Liver (tissue), 3 donors: ENCODE data around the gene CLDN25.

Experiments used
- CTCF ChIP-seq: fragments of 150-350 bp; IDR thresholded peaks from 2 replicates; pipeline ENCODE4 v1.5.1; 2017; ENCODE audit warnings: improper control_type of control experiment, low read depth, low read length; ENCODE audit not compliant: missing input control
- EGR1 ChIP-seq, 2 donors: IDR thresholded peaks; 2 replicates each; pipeline ENCODE4 v1.6.1; 2016 to 2018; ENCODE audit warnings: antibody characterized with exemption in 2 of 2, low read depth in 2 of 2
- FOXA1 ChIP-seq: IDR thresholded peaks from 2 replicates; pipeline ENCODE4 v1.6.1; 2016; ENCODE audit warnings: antibody characterized with exemption
- GABPA ChIP-seq, 2 donors: IDR thresholded peaks in 1 of 2; conservative IDR thresholded peaks in 1 of 2; 2 replicates each; pipeline ENCODE4 v1.6.1; 2016; ENCODE audit warnings: antibody characterized with exemption in 2 of 2, mild to moderate bottlenecking in 1 of 2, moderate library complexity in 1 of 2
- HNF4A ChIP-seq, 2 donors: conservative IDR thresholded peaks; 2 replicates each; pipeline ENCODE4 v1.6.1; 2016; ENCODE audit warnings: antibody characterized with exemption in 2 of 2, mild to moderate bottlenecking in 2 of 2
- NR2F2 ChIP-seq: IDR thresholded peaks from 2 replicates; pipeline ENCODE4 v1.6.1; 2016; ENCODE audit warnings: antibody characterized with exemption
- RAD21 ChIP-seq, 2 donors: IDR thresholded peaks; 2 replicates each; pipeline ENCODE4 v1.6.1; 2016; ENCODE audit warnings: antibody characterized with exemption in 2 of 2, mild to moderate bottlenecking in 2 of 2
- SP1 ChIP-seq: IDR thresholded peaks from 2 replicates; pipeline ENCODE4 v1.6.1; 2018; ENCODE audit warnings: antibody characterized with exemption, mild to moderate bottlenecking
- TAF1 ChIP-seq: conservative IDR thresholded peaks from 2 replicates; pipeline ENCODE4 v1.6.1; 2016; ENCODE audit warnings: antibody characterized with exemption, mild to moderate bottlenecking
- YY1 ChIP-seq: IDR thresholded peaks from 2 replicates; pipeline ENCODE4 v1.6.1; 2016; ENCODE audit warnings: antibody characterized with exemption, mild to moderate bottlenecking
- TF ChIP-seq, protein P1 (sequence below): IDR thresholded peaks from 2 replicates; pipeline ENCODE4 v1.6.1; 2016; ENCODE audit warnings: antibody characterized with exemption
- TF ChIP-seq, protein P2 (sequence below): IDR thresholded peaks from 2 replicates; pipeline ENCODE4 v1.6.1; 2016; ENCODE audit warnings: antibody characterized with exemption, mild to moderate bottlenecking
- donor health status: healthy.
- donor health status: healthy.

GRCh38 chr11:113827477-113827876 is 47.9 kb downstream of the CLDN25 start:
- TF ChIP-seq YY1 (no peak), NR2F2 (no peak), EGR1 (IDR thresholded peaks at IDR 0.05; ENCODE audit: low read depth in 2 of 2) (no peak), CTCF (no peak), FOXA1 (no peak), SP1 (no peak), GABPA (IDR thresholded peaks at IDR 0.05 in 1 of 2, conservative IDR thresholded peaks at IDR 0.05 in 1 of 2) (no peak), TAF1 (no peak), HNF4A (conservative IDR thresholded peaks at IDR 0.05) (no peak), RAD21 (IDR thresholded peaks at IDR 0.05) (no peak)
- TF ChIP-seq, protein P1, sequence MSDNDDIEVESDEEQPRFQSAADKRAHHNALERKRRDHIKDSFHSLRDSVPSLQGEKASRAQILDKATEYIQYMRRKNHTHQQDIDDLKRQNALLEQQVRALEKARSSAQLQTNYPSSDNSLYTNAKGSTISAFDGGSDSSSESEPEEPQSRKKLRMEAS: no peak
- TF ChIP-seq, protein P2, sequence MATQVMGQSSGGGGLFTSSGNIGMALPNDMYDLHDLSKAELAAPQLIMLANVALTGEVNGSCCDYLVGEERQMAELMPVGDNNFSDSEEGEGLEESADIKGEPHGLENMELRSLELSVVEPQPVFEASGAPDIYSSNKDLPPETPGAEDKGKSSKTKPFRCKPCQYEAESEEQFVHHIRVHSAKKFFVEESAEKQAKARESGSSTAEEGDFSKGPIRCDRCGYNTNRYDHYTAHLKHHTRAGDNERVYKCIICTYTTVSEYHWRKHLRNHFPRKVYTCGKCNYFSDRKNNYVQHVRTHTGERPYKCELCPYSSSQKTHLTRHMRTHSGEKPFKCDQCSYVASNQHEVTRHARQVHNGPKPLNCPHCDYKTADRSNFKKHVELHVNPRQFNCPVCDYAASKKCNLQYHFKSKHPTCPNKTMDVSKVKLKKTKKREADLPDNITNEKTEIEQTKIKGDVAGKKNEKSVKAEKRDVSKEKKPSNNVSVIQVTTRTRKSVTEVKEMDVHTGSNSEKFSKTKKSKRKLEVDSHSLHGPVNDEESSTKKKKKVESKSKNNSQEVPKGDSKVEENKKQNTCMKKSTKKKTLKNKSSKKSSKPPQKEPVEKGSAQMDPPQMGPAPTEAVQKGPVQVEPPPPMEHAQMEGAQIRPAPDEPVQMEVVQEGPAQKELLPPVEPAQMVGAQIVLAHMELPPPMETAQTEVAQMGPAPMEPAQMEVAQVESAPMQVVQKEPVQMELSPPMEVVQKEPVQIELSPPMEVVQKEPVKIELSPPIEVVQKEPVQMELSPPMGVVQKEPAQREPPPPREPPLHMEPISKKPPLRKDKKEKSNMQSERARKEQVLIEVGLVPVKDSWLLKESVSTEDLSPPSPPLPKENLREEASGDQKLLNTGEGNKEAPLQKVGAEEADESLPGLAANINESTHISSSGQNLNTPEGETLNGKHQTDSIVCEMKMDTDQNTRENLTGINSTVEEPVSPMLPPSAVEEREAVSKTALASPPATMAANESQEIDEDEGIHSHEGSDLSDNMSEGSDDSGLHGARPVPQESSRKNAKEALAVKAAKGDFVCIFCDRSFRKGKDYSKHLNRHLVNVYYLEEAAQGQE: no peak
